Right lung (tissue), 5 donors: ENCODE data around the gene NHP2. TPM values are rescaled to one million over a fixed set of nuclear protein-coding genes. Genes with fewer than 3 reads are reported as not detected.
A peak's percentile ranks its signal among the peaks of the same experiment; 100 is the strongest.
"Not testable (repeated sequence)": the region's sequence is repeated elsewhere in the genome, so short reads cannot be mapped to it uniquely, and the experiment has no call there.

Experiments
- DNase-seq, 2 donors: peaks; one replicate each; pipeline ENCODE4 v3.0.0-alpha.2; 2013
- polyA plus RNA-seq, 5 donors: library from polyadenylated mRNA; unstranded; fragments of 120-200 nt; gene quantifications; one replicate each; pipeline versions ENCODE4 v1.2.1 to v1.2.3, GENCODE V29; 2013; ENCODE audit warnings: inconsistent platforms in 1 of 5, low replicate concordance in 1 of 5; ENCODE audit not compliant: insufficient read length in 5 of 5, insufficient read depth in 1 of 5

The NHP2 gene
- polyA plus RNA-seq, 5 donors = 79.2 to 138 (median 85.2) TPM

- DNase-seq = no peak
These were observed 12.1 kb downstream of the NHP2 start for GRCh38 chr5:178141550-178141949.

DNA sequence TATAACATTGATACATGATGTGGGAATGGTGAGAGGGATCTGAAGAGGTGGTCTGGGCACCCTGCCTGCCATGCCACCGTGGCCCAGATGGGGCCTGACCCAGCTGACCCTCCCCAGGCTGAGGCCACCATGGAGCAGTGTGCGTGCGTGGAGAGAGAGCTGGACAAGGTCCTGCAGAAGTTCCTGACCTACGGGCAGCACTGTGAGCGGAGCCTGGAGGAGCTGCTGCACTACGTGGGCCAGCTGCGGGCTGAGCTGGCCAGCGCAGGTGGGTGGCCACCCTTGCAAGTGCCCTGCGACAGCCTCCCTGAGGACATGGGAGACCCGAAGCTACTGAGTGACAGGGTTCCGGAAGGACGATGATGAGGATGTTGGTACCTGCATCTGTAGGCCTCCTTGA is 15.7 kb downstream of the NHP2 start:
- DNase-seq = no peak

- DNase-seq = no peak
These were observed 16.7 kb downstream of the NHP2 start for GRCh38 chr5:178136990-178137389.

GRCh38 chr5:178131446-178131996 is 22.2 kb downstream of the NHP2 start:
- DNase-seq = no peak

GRCh38 chr5:178130576-178131445 is 22.9 kb downstream of the NHP2 start, which contains the start of gene RMND5B:
Gene RMND5B, plus strand, starts transcription at chr5:178131014. Its CDS starts 7,106 bp downstream, at chr5:178138120.
- peak; percentile 77 to 80 for DNase-seq

- not testable (repeated sequence) for DNase-seq
These were observed 23.5 kb downstream of the NHP2 start for GRCh38 chr5:178130234-178130575.

DNA sequence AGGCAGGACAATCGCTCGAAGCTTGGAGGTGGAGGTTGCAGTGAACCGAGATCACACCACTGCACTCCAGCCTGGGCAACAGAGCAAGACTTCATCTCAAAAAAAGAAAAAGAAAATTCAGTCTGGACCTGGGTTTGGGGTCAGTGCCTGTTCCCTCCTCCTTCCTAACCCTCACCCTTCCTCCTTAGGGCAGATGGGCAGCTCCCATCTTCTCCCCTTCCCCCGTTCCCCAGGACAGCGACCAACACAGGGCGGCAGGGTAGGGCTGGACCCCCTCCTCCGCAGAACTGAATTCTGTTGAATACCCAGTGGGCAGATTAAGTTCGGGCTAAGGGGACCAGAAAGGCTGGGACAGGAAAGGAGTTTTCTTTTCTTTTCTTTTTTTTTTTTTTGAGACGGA is 24.4 kb downstream of the NHP2 start:
- DNase-seq = no peak

DNA sequence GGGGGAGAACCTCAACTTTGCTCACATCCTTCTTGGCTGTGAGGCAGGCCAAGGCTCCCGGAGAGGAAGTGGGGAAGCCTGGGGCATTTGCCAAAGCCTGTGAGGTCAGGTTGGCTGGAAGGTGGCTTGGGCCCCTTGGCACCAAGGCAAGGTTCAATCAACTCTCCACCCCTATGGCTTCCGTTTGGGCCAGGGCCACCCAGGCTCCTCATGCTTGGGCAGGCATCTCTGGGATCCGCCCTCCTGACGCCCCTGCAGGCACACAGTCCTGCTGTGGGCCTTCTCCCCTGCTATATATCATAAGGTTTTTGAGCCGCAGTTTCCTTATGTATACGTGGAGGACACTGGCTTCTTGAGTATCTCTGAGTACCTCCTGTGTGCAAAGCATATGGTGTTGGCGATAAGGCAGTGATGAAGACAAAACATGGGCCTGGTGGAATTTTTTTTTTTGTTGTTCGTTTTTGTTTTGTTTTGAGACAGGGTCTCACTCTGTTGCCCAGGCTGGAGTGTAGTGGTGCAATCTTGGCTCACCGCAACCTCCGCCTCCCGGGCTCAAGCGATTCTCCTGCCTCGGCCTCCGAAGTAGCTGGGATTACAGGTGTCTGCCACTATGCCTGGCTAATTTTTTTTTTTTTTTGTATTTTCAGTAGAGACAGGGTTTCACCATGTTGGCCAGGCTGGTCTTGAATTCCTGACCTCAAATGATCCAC is 26.2 kb downstream of the NHP2 start:
- DNase-seq = not testable (repeated sequence)

- no peak for DNase-seq
These were observed 27.1 kb downstream of the NHP2 start for GRCh38 chr5:178126556-178126955.

- no peak for DNase-seq
These were observed 28.3 kb downstream of the NHP2 start for GRCh38 chr5:178125253-178125906.

DNA sequence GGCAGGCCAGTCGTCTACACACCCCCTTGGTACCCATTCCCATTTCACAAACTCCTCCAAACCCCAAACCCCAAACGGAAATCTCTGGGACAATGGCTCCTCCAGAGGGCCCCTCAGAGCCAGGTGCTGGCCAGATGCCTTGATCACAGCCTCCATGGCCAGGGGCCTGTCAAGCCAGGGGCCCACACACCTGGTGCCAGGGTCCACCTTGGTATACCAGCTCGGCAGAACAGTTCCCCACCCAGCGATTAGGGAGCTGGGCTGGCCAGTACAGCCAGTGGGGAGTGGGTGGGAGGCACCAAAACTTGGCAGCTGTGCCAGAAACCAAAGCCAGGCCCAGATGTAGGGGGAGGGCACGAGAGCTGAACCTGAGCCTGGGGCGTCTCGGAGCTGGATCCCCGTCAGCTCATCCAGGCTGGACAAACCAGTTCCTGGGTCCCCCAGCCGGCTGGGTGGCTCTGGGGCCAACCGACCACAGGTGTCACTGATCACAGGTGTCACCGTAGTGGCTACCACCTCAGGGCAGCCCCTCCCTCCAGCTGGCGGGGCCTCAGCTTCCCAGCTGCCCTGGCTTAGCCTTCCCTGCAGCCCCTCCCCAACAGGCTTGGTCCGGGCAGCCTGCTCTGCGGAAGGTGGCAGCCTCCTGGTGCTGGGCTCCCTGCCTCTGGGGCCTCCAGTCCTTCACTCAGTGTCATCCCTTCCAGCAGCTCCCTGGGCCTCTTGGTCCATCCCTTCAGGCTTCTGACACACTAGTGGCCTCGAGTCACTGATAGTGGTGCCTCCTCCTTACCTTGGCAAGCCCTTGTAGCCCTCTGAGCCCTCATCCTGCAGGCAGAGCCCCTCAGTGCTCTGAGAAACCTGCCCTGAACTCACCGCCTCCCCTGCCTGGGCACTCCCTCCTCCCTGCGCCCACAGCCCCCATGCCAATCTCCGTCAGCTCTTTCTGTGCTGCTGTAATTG is 29.4 kb downstream of the NHP2 start:
- peak in 1 of 2 donors; percentile 36 for DNase-seq

DNA sequence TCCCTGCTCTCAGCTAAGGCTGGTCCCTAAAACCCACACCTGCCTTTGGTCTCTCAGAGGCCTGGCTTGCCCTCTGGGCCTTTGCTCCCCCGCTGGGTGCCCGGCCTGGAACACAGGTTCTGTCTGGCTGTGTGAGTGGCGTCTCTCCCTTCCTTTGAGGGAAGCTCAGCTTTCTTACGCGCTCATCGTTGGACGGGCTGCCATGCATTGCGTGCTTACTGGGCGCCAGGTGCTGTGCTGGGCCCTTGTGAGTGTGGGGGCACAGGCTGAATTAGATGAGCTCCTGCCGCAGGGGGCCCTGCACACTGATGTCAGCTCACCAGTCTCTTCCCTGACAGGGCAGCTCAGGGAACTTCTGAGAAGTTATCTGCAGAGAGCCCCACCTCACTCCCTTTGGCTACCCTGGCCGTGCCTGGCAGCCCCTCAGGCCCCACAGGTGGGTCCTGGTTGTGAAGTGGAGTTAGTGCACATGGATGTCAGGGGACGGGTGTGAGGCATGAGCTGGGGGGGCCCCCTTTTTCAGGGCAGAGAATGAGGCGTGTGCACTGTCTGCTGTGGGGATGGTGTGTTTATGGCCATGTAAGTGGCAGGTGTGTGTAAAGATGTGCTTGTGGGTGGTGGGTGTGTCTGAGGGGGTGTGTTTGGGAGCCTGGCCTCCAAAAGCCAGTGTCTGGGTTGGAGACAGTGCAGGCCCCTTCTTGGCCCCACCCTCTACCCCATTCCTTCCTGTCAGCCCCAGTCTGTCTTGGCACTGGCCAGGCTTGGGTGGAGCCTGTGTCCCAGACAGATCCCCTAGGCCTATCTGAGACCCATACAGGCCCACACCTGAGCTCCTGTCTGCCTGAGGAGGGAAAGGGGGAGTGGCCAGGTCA is 30.4 kb downstream of the NHP2 start:
- no peak for DNase-seq

DNA sequence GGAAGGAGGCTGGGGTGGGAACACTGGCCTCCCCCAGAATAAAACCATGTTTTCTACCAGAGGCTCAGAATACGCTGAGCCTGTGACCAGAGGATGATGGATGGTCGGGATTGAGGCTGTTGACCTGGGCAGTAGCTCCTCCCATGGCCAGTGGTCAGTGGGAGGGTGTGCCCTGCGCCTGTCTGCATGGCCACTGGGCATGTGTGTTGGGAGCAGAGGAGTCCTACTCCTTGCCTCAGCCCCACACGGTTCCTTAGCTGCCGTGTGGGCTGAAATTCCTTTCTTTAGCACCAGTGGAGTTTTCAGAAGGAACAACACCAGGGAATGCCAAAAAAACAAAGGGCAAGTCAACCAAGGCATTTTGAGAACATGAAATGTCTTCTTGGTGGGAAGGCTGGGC is 31.3 kb downstream of the NHP2 start:
- DNase-seq = no peak

DNA sequence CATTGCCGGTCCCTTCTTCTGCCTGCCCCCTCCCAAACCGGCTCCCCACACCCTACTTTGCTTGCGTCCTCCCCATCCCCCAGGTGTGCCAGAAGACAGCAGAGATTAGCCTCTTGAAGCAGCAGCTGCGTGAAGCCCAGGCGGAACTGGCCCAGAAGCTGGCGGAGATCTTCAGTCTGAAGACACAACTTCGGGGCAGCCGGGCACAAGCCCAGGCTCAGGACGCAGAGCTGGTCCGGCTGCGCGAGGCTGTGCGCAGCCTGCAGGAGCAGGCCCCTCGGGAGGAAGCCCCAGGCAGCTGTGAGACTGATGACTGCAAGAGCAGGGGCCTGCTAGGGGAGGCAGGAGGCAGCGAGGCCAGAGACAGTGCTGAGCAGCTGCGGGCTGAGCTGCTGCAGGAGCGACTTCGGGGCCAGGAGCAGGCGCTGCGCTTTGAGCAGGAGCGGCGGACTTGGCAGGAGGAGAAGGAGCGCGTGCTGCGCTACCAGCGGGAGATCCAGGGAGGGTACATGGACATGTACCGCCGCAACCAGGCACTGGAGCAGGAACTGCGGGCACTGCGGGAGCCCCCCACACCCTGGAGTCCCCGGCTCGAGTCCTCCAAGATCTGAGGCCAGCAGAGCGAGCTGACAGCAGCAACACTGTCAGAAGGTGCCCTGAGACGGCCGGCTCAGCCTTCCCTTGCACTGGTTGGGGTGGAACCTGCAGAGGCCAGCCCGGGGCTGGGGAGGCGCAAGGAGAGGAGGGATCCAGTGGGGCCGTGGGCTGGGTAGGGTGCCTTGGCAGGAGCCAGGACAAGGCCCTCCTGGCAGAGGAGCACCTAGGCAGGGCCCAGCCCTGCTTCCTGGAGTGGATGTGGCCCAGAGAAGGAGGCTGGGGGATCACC is 32.1 kb downstream of the NHP2 start:
- no peak for DNase-seq

GRCh38 chr5:178120607-178121357 is 32.9 kb downstream of the NHP2 start:
- DNase-seq = peak in 1 of 2 donors; percentile 64

DNA sequence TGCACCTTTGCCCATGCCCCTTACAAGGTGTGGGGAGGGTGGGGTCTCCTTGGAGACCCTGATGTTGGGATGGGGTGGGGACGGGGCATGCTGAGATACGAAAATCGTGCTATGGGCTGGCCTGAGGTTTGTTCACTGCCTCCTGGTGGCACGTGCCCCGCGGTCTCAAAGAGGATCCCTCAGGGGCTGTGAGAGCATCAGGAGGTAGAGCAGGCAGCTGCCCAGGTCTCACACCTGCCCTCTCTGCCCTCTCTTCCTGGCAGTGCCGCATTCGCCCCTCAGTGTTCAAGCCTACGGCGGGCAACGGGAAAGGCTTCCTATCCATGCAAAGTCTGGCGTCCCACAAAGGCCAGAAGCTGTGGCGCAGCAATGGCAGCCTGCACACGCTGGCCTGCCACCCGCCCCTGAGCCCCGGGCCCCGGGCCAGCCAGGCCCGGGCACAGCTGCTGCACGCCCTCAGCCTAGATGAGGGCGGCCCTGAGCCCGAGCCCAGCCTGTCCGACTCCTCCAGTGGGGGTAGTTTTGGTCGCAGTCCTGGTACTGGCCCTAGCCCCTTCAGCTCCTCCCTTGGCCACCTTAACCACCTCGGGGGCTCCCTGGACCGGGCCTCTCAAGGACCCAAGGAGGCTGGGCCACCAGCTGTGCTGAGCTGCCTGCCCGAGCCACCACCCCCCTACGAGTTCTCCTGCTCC is 33.6 kb downstream of the NHP2 start:
- DNase-seq = no peak

- DNase-seq = no peak
These were observed 35.6 kb downstream of the NHP2 start for GRCh38 chr5:178117923-178118701.
